HEK293 (cell line): Measurements from ENCODE around the gene TTLL1.
"Not testable (repeated sequence)": the region's sequence is repeated elsewhere in the genome, so short reads cannot be mapped to it uniquely, and the experiment has no call there.

ENCODE experiments used
- CTCF ChIP-seq: fragments of 450-650 bp; formaldehyde crosslinking; IDR thresholded peaks from 2 replicates; pipeline ENCODE4 v1.5.1; 2016; ENCODE audit warnings: missing biosample characterization, missing genetic modification characterization
- REST ChIP-seq: fragments of 450-650 bp; formaldehyde crosslinking; IDR thresholded peaks from 2 replicates; pipeline ENCODE4 v1.5.1; 2016; ENCODE audit warnings: missing biosample characterization, missing genetic modification characterization
- ZBTB20 ChIP-seq: fragments of 450-650 bp; formaldehyde crosslinking; IDR thresholded peaks from 2 replicates; pipeline ENCODE4 v1.5.1; 2016; ENCODE audit warnings: missing biosample characterization, missing genetic modification characterization
- ZBTB21 ChIP-seq: fragments of 450-650 bp; formaldehyde crosslinking; IDR thresholded peaks from 2 replicates; pipeline ENCODE4 v1.5.1; 2017; ENCODE audit warnings: missing biosample characterization, missing genetic modification characterization
- ZBTB44 ChIP-seq: fragments of 450-650 bp; IDR thresholded peaks from 2 replicates; pipeline ENCODE4 v1.5.1; 2018; ENCODE audit warnings: missing biosample characterization, mild to moderate bottlenecking, missing genetic modification characterization
- ZNF138 ChIP-seq: fragments of 450-650 bp; formaldehyde crosslinking; IDR thresholded peaks from 2 replicates; pipeline ENCODE4 v1.5.1; 2016; ENCODE audit warnings: missing biosample characterization, missing genetic modification characterization, borderline replicate concordance
- ZNF223 ChIP-seq: fragments of 450-650 bp; formaldehyde crosslinking; IDR thresholded peaks from 2 replicates; pipeline ENCODE4 v1.5.1; 2016; ENCODE audit warnings: missing biosample characterization, missing genetic modification characterization
- ZNF280C ChIP-seq: fragments of 450-650 bp; formaldehyde crosslinking; IDR thresholded peaks from 2 replicates; pipeline ENCODE4 v1.5.1; 2016; ENCODE audit warnings: missing biosample characterization, missing genetic modification characterization
- ZNF510 ChIP-seq: fragments of 450-650 bp; formaldehyde crosslinking; IDR thresholded peaks from 2 replicates; pipeline ENCODE4 v1.5.1; 2018; ENCODE audit warnings: mild to moderate bottlenecking, missing genetic modification characterization, missing biosample characterization; ENCODE audit not compliant: insufficient replicate concordance
- ZNF548 ChIP-seq: fragments of 450-650 bp; formaldehyde crosslinking; IDR thresholded peaks from 2 replicates; pipeline ENCODE4 v1.5.1; 2016; ENCODE audit warnings: missing biosample characterization, missing genetic modification characterization

- not testable (repeated sequence) for TF ChIP-seq REST; ZNF223 (tag by site-specific recombination); ZBTB20; ZNF280C (tag by site-specific recombination); CTCF; ZNF548 (tag by site-specific recombination); ZBTB44 (tag by site-specific recombination); ZNF510 (tag by site-specific recombination); ZNF138 (tag by site-specific recombination); ZBTB21 (tag by site-specific recombination)
Observed at GRCh38 chr22:43016150-43016549, 73.0 kb downstream of the TTLL1 start.
